Vagina (tissue), 2 donors: ENCODE measurements around the gene PDE3B.

ENCODE experiments used
- CTCF ChIP-seq, 3 experiments: fragments of 450-650 bp in 2 of 3; fragments of 200-600 bp in 1 of 3; sonication (generic) in 1 of 3; IDR thresholded peaks; one replicate each; pipeline ENCODE4 v1.5.1; 2017 to 2019; ENCODE audit warnings: antibody characterized with exemption in 3 of 3, mild to moderate bottlenecking in 2 of 3, moderate library complexity in 2 of 3
- POLR2A ChIP-seq, 2 donors: fragments of 450-650 bp; IDR thresholded peaks; one replicate each; pipeline ENCODE4 v1.6.1; 2017; ENCODE audit warnings: antibody characterized with exemption in 2 of 2, mild to moderate bottlenecking in 2 of 2, moderate library complexity in 2 of 2

- TF ChIP-seq CTCF (IDR thresholded peaks at IDR 0.05), result no peak
- no peak for TF ChIP-seq POLR2A (IDR thresholded peaks at IDR 0.05)
These were observed 160.2 kb downstream of the PDE3B start for GRCh38 chr11:14803846-14804245.
